ENCODE measurements around the gene IMP4. TPM values are rescaled to one million over a fixed set of nuclear protein-coding genes. Genes with fewer than 3 reads are reported as not detected.

Gene IMP4
- total and polyA plus RNA-seq, 2 donors (not counting 1 experiment from before 2014, with no cell fraction given): 102 to 164 TPM

DNA sequence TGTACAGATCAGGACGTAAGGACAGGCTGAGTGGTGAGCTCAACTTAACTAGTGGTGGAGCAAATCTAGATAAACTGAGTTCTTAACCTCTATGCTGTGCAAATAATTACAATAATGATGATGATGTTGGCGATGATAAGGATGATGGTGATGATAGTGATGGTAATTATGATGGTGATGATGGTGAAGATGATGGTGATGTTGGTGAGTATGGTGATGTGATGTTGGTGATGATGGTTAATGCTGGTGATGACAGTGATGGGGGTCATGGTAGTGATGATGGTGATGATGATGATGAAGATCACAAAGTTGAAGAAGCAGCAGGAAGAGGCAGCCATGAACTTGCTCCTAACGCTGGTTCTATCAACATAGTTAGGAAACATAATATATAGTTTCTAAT lies 38.0 kb upstream of the IMP4 start:
- 90% methylated on average over 2 of the region's 3 CpGs for WGBS (ENCODE audit: insufficient coverage)
- ChIA-PET CTCF (no interaction called here), POLR2A (no interaction called here)
- Histone ChIP-seq H3K79me2 (ENCODE audit: control insufficient read depth, insufficient read depth, low read length) (no peaks in the 10 kb centered on the region), H3K4me1 (ENCODE audit: control insufficient read depth in 2 of 2, insufficient read depth in 2 of 2, low read length in 2 of 2) (no peaks in the 10 kb centered on the region), H3K27me3 (replicated peaks in 1 of 4; ENCODE audit: control extremely low read depth in 1 of 4, control insufficient read depth in 3 of 4, insufficient read depth in 4 of 4, low read length in 3 of 4) (peaks cover 0 to 2% (median 0%) of the 10 kb centered on the region in 4 experiments), H3K4me2 (replicated peaks; ENCODE audit: low read depth, low read length, poor library complexity, severe bottlenecking) (no peak overlapping the region), H3K36me3 (replicated peaks in 1 of 2; ENCODE audit: control extremely low read depth in 1 of 2, control insufficient read depth in 1 of 2, extremely low read depth in 1 of 2, insufficient read depth in 2 of 2, low read length in 1 of 2) (no peaks in the 10 kb centered on the region), H4K20me1 (ENCODE audit: control insufficient read depth, insufficient read depth, low read length, poor library complexity, severe bottlenecking) (no peaks in the 10 kb centered on the region), H2AFZ (ENCODE audit: insufficient read depth, low read depth, low read length, poor library complexity, severe bottlenecking) (no peak overlapping the region), H3K4me3 (ENCODE audit: control extremely low read depth in 1 of 5, extremely low read depth in 1 of 5, insufficient read depth in 1 of 5, low read depth in 2 of 5, low read length in 4 of 5) (no peak overlapping the region), H3K9ac (ENCODE audit: low read length) (no peak overlapping the region), H3K9me3 (ENCODE audit: control extremely low read depth in 1 of 3, control insufficient read depth in 2 of 3, insufficient read depth in 1 of 3, low read length in 2 of 3) (no peaks in the 10 kb centered on the region), H3K27ac (ENCODE audit: low read length in 2 of 2) (no peak overlapping the region)
- intact Hi-C loops (cut with micrococcal nuclease): no loop called here
- DNase-seq (no peak), ATAC-seq (ENCODE audit: low read depth) (no peak)
- H3K4me1 Mint-ChIP-seq: no peaks in the 10 kb centered on the region
- no peak overlapping the region for H3K27ac Mint-ChIP-seq
- no peak overlapping the region for H3K4me3 Mint-ChIP-seq
- H3K27me3 Mint-ChIP-seq: peaks cover 12% of the 10 kb centered on the region
- H3K9me3 Mint-ChIP-seq (ENCODE audit: insufficient read depth): no peaks in the 10 kb centered on the region
- no peak for TF ChIP-seq EZH2 (IDR thresholded peaks at IDR 0.05; ENCODE audit: borderline replicate concordance, insufficient read depth, low read depth, low read length, poor library complexity, severe bottlenecking)
- TF ChIP-seq, protein P1, sequence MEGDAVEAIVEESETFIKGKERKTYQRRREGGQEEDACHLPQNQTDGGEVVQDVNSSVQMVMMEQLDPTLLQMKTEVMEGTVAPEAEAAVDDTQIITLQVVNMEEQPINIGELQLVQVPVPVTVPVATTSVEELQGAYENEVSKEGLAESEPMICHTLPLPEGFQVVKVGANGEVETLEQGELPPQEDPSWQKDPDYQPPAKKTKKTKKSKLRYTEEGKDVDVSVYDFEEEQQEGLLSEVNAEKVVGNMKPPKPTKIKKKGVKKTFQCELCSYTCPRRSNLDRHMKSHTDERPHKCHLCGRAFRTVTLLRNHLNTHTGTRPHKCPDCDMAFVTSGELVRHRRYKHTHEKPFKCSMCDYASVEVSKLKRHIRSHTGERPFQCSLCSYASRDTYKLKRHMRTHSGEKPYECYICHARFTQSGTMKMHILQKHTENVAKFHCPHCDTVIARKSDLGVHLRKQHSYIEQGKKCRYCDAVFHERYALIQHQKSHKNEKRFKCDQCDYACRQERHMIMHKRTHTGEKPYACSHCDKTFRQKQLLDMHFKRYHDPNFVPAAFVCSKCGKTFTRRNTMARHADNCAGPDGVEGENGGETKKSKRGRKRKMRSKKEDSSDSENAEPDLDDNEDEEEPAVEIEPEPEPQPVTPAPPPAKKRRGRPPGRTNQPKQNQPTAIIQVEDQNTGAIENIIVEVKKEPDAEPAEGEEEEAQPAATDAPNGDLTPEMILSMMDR (IDR thresholded peaks at IDR 0.05): no peak

GRCh38 chr2:130307850-130308249 lies 34.8 kb upstream of the IMP4 start:
- CTCF ChIA-PET: no interaction called here
- Histone ChIP-seq H3K9ac (ENCODE audit: low read length) (no peak overlapping the region), H2AFZ (ENCODE audit: insufficient read depth, low read depth, low read length, poor library complexity, severe bottlenecking) (no peak overlapping the region), H4K20me1 (ENCODE audit: control insufficient read depth, insufficient read depth, low read length, poor library complexity, severe bottlenecking) (no peaks in the 10 kb centered on the region), H3K36me3 (replicated peaks in 1 of 2; ENCODE audit: control extremely low read depth in 1 of 2, control insufficient read depth in 1 of 2, extremely low read depth in 1 of 2, insufficient read depth in 2 of 2, low read length in 1 of 2) (no peaks in the 10 kb centered on the region), H3K4me3 (ENCODE audit: control extremely low read depth in 1 of 5, extremely low read depth in 1 of 5, insufficient read depth in 1 of 5, low read depth in 2 of 5, low read length in 4 of 5) (no peak overlapping the region), H3K9me3 (ENCODE audit: control extremely low read depth in 1 of 3, control insufficient read depth in 2 of 3, insufficient read depth in 1 of 3, low read length in 2 of 3) (no peaks in the 10 kb centered on the region), H3K4me2 (replicated peaks; ENCODE audit: low read depth, low read length, poor library complexity, severe bottlenecking) (no peak overlapping the region), H3K27ac (ENCODE audit: low read length in 2 of 2) (no peak overlapping the region), H3K79me2 (ENCODE audit: control insufficient read depth, insufficient read depth, low read length) (no peaks in the 10 kb centered on the region), H3K4me1 (ENCODE audit: control insufficient read depth in 2 of 2, insufficient read depth in 2 of 2, low read length in 2 of 2) (no peaks in the 10 kb centered on the region), H3K27me3 (replicated peaks in 1 of 4; ENCODE audit: control extremely low read depth in 1 of 4, control insufficient read depth in 3 of 4, insufficient read depth in 4 of 4, low read length in 3 of 4) (no peaks in the 10 kb centered on the region)
- intact Hi-C loops (cut with micrococcal nuclease): no loop called here
- TF ChIP-seq, protein P1 (IDR thresholded peaks at IDR 0.05): no peak
- no peak for TF ChIP-seq EZH2 (IDR thresholded peaks at IDR 0.05; ENCODE audit: borderline replicate concordance, insufficient read depth, low read depth, low read length, poor library complexity, severe bottlenecking)
- Mint-ChIP-seq H3K4me1 (no peaks in the 10 kb centered on the region), H3K27ac (no peak overlapping the region), H3K9me3 (ENCODE audit: insufficient read depth) (no peaks in the 10 kb centered on the region), H3K4me3 (no peak overlapping the region), H3K27me3 (peaks cover 6% of the 10 kb centered on the region)
- DNase-seq: no peak
- WGBS (ENCODE audit: insufficient coverage): 88% methylated on average over 4 of the region's 4 CpGs
- no peak for ATAC-seq (ENCODE audit: low read depth)
- POLR2A ChIA-PET: no interaction called here

All from B cell (primary cell).